Hepatocyte (in vitro differentiated cells): ENCODE results near the gene STX11.

ENCODE experiments used
- CTCF ChIP-seq: fragments of 200-600 bp; sonication (generic); IDR thresholded peaks from 2 replicates; pipeline ENCODE4 v1.5.1; 2016; ENCODE audit warnings: antibody characterized with exemption, mild to moderate bottlenecking; ENCODE audit not compliant: poor library complexity
- EZH2phosphoT487 ChIP-seq: fragments of 200-600 bp; sonication (generic); IDR thresholded peaks from one replicate; pipeline ENCODE4 v1.6.1; 2018; ENCODE audit warnings: antibody characterized with exemption, mild to moderate bottlenecking, low read depth, moderate library complexity; ENCODE audit not compliant: unreplicated experiment, severe bottlenecking

- TF ChIP-seq CTCF (peak; percentile 81), EZH2phosphoT487 (no peak)
Observed at GRCh38 chr6:144104898-144105487, 45.3 kb upstream of the STX11 start.
